B cell (primary cell): ENCODE results near the gene BCL11A. TPM values are rescaled to one million over a fixed set of nuclear protein-coding genes. Genes with fewer than 3 reads are reported as not detected.

Experiments
- ATAC-seq: fragments of 200-7000 bp; cut with Tn5 transposase; one replicate; pipeline ENCODE4 v1.10.0; 2021; ENCODE audit warnings: low read depth, mild to moderate bottlenecking, moderate number of reproducible peaks, moderate library complexity
- CTCF ChIA-PET: fragments of 350-600 bp; sonication (Branson Sonifier 250); formaldehyde crosslinking; loops from one replicate; lab custom pipeline; 2021; ENCODE audit warnings: antibody characterized with exemption, inconsistent platforms; lab: Charles Lee
- POLR2A ChIA-PET: fragments of 350-600 bp; sonication (Branson Sonifier 250); formaldehyde crosslinking; loops from one replicate; lab custom pipeline; 2021; ENCODE audit warnings: antibody characterized with exemption; lab: Charles Lee
- DNase-seq: peaks from one replicate; pipeline ENCODE4 v3.0.0; 2013
- H2AFZ ChIP-seq: 2 replicates; pipeline ENCODE4 v1.6.1; 2012; ENCODE audit warnings: mild to moderate bottlenecking, low read depth, low read length; ENCODE audit not compliant: insufficient read depth, poor library complexity, severe bottlenecking
- H3K27ac ChIP-seq, 2 donors: 1 replicate in 1 of 2; 2 replicates in 1 of 2; pipeline ENCODE4 v1.5.1; 2012 to 2013; ENCODE audit warnings: low read length in 2 of 2, mild to moderate bottlenecking in 2 of 2, moderate library complexity in 1 of 2
- H3K27me3 ChIP-seq, 4 experiments: fragments of 200-600 bp in 1 of 4; sonication (generic) in 1 of 4; replicated peaks in 1 of 4; 1 replicate in 2 of 4; 2 replicates in 2 of 4; pipeline versions ENCODE4 v1.6.1 to v1.7.0; 2013 to 2016; ENCODE audit warnings: low read length in 3 of 4, mild to moderate bottlenecking in 2 of 4, mixed read lengths in 1 of 4, moderate library complexity in 1 of 4; ENCODE audit not compliant: insufficient read depth in 4 of 4, control insufficient read depth in 3 of 4; ENCODE audit errors: control extremely low read depth in 1 of 4
- H3K36me3 ChIP-seq, 2 experiments: replicated peaks in 1 of 2; 1 replicate in 1 of 2; 2 replicates in 1 of 2; pipeline versions ENCODE4 v1.6.1 to v1.7.1; 2013; ENCODE audit warnings: low read length in 1 of 2; ENCODE audit not compliant: insufficient read depth in 2 of 2, control insufficient read depth in 1 of 2; ENCODE audit errors: control extremely low read depth in 1 of 2, extremely low read depth in 1 of 2
- H3K4me1 ChIP-seq, 2 donors: fragments of 200-600 bp in 1 of 2; sonication (generic) in 1 of 2; 1 replicate in 1 of 2; 2 replicates in 1 of 2; pipeline versions ENCODE4 v1.5.1 to v1.6.1; 2013 to 2017; ENCODE audit warnings: low read length in 2 of 2; ENCODE audit not compliant: control insufficient read depth in 2 of 2, insufficient read depth in 2 of 2
- H3K4me2 ChIP-seq: replicated peaks from 2 replicates; pipeline ENCODE3; 2012; ENCODE audit warnings: mild to moderate bottlenecking, low read depth, low read length; ENCODE audit not compliant: poor library complexity, severe bottlenecking
- H3K4me3 ChIP-seq, 5 experiments: fragments of 200-600 bp in 1 of 5; sonication (generic) in 1 of 5; 1 replicate in 3 of 5; 2 replicates in 2 of 5; pipeline versions ENCODE4 v1.5.1 to v1.7.0; 2011 to 2016; ENCODE audit warnings: low read length in 4 of 5, mild to moderate bottlenecking in 4 of 5, low read depth in 2 of 5, control low read depth in 1 of 5, moderate library complexity in 1 of 5; ENCODE audit not compliant: insufficient read depth in 1 of 5; ENCODE audit errors: control extremely low read depth in 1 of 5, extremely low read depth in 1 of 5
- H3K79me2 ChIP-seq: fragments of 200-600 bp; sonication (generic); one replicate; pipeline ENCODE4 v1.6.0; 2016; ENCODE audit warnings: low read length; ENCODE audit not compliant: control insufficient read depth, insufficient read depth
- H3K9ac ChIP-seq: fragments of 200-600 bp; sonication (generic); 2 replicates; pipeline ENCODE4 v1.6.1; 2017; ENCODE audit warnings: mild to moderate bottlenecking, low read length, moderate library complexity
- H3K9me3 ChIP-seq, 3 donors: one replicate each; pipeline versions ENCODE4 v1.6.1 to v1.7.1; 2013; ENCODE audit warnings: low read length in 2 of 3; ENCODE audit not compliant: control insufficient read depth in 2 of 3, insufficient read depth in 1 of 3; ENCODE audit errors: control extremely low read depth in 1 of 3
- H4K20me1 ChIP-seq: 2 replicates; pipeline ENCODE4 v1.6.0; 2012; ENCODE audit warnings: mild to moderate bottlenecking, low read length; ENCODE audit not compliant: insufficient read depth, control insufficient read depth, poor library complexity, severe bottlenecking
- H3K27ac Mint-ChIP-seq: one replicate; pipeline ENCODE4 v1.8.0; 2021; ENCODE audit warnings: mixed read lengths
- H3K27me3 Mint-ChIP-seq: one replicate; pipeline ENCODE4 v1.8.0; 2021; ENCODE audit warnings: mixed read lengths
- H3K4me1 Mint-ChIP-seq: one replicate; pipeline ENCODE4 v1.8.0; 2021; ENCODE audit warnings: mixed read lengths
- H3K4me3 Mint-ChIP-seq: one replicate; pipeline ENCODE4 v1.8.0; 2021; ENCODE audit warnings: mixed read lengths
- H3K9me3 Mint-ChIP-seq: one replicate; pipeline ENCODE4 v1.8.0; 2022; ENCODE audit warnings: mixed read lengths; ENCODE audit not compliant: insufficient read depth
- CTCF ChIP-seq: fragments of 200-600 bp; IDR thresholded peaks from one replicate; pipeline ENCODE4 v1.8.0; 2022; ENCODE audit warnings: antibody characterized with exemption, mild to moderate bottlenecking
- EZH2 ChIP-seq: IDR thresholded peaks from 2 replicates; pipeline ENCODE4 v1.6.1; 2012; ENCODE audit warnings: borderline replicate concordance, low read depth, mild to moderate bottlenecking, moderate library complexity, low read length; ENCODE audit not compliant: insufficient read depth, poor library complexity, severe bottlenecking
- WGBS: methylation state at CpG from one replicate; pipeline ENCODE4 v1.1.5; 2013; ENCODE audit warnings: missing lambda C conversion rate; ENCODE audit not compliant: insufficient coverage; 5-methylcytosine and 5-hydroxymethylcytosine counted together
- intact Hi-C: fragments of 100-400 bp; cut with micrococcal nuclease; formaldehyde crosslinking; loops from one replicate; pipeline ENCODE4 v1.10.0; 2022
- polyA plus RNA-seq: library from polyadenylated mRNA; depleted of rRNA; stranded (reverse); fragments of >200 nt; gene quantifications from 2 replicates; pipeline ENCODE4 v1.2.3, GENCODE V29; 2012
- total RNA-seq, 2 donors: library from RNA; stranded (reverse); fragments of 120-200 nt in 1 of 2; gene quantifications; 1 replicate in 1 of 2; 2 replicates in 1 of 2; pipeline versions ENCODE4 v1.2.3 to v1.2.4, GENCODE V29; 2013 to 2022

Gene BCL11A
- total and polyA plus RNA-seq, 2 donors (not counting 1 experiment from before 2014, with no cell fraction given) = 81.8 to 383 TPM

- intact Hi-C loops = loop anchor here (2.0 to 5.0 kb wide), 4 partner anchors 39 to 128 kb away; no protein-coding TSS in a partner anchor
- peaks cover 61% of the 10 kb centered on the region for H3K79me2 ChIP-seq
- H3K27me3 ChIP-seq = no peaks in the 10 kb centered on the region
- DNase-seq = no peak
- peak overlapping the region; percentile 33 for H3K9ac ChIP-seq
- peak overlapping the region; percentile 88 to 99 for H3K27ac ChIP-seq
- CTCF ChIA-PET = interaction anchor here (0.8 to 4.3 kb wide), 12 partner anchors 9 to 121 kb away, joined by 3 to 28 read pairs (median 3); partner anchors contain the start of gene BCL11A
- H3K4me1 Mint-ChIP-seq = peaks cover 84% of the 10 kb centered on the region
- POLR2A ChIA-PET = interaction anchor here (0.6 to 1.4 kb wide), 6 partner anchors 27 to 109 kb away, joined by 3 to 8 read pairs (median 4); no protein-coding TSS in a partner anchor
- H3K4me3 ChIP-seq = peak overlapping the region in 1 of 5 experiments; percentile 27
- no peaks in the 10 kb centered on the region for H3K9me3 Mint-ChIP-seq
- H3K4me2 ChIP-seq = peak overlapping the region; percentile 62
- H3K4me3 Mint-ChIP-seq = peak overlapping the region; percentile 77
- H3K9me3 ChIP-seq = peaks cover 0 to 6% (median 3%) of the 10 kb centered on the region in 3 donors
- peaks cover 0 to 1% of the 10 kb centered on the region in 2 experiments for H3K36me3 ChIP-seq
- TF ChIP-seq EZH2 (no peak), CTCF (no peak)
- H4K20me1 ChIP-seq = no peaks in the 10 kb centered on the region
- peaks cover 85 to 90% of the 10 kb centered on the region in 2 donors for H3K4me1 ChIP-seq
- H3K27me3 Mint-ChIP-seq = no peaks in the 10 kb centered on the region
- H2AFZ ChIP-seq = peak overlapping the region; percentile 43
- peak overlapping the region; percentile 97 for H3K27ac Mint-ChIP-seq
- ATAC-seq = no peak
- WGBS = 23% methylated on average over 3 of the region's 8 CpGs
These were observed 107.7 kb downstream of the BCL11A start for GRCh38 chr2:60445684-60446179.

DNA sequence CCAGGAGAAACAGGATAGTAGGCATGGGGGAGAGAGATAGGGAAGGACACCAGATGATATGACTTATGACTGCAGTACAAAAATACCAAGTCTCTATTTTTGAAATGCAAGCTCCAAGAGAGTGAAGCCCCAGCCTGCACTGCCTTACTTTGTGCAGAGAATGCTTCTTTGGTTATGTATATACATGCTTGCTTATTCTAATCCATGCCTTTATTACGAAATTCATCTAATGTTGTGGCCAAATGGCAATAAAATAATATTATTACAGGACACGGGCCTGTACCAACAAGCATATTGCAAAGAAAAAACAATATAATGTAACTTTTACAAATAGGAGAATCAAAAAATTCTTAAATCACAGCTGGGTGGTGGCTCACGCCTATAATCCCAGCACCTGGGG, 110.8 kb downstream of the BCL11A start:
- no CpG with 5 or more reads among the region's 3 CpGs for WGBS
- H3K9me3 ChIP-seq = peaks cover 0 to 9% (median under 1%) of the 10 kb centered on the region in 3 donors
- no peak overlapping the region for H3K9ac ChIP-seq
- ATAC-seq (no peak), DNase-seq (no peak)
- CTCF ChIA-PET = interaction anchor here (4.4 kb wide), 1 partner anchor 108 kb away, joined by 46 read pairs; no protein-coding TSS in a partner anchor
- H3K4me3 ChIP-seq = no peak overlapping the region
- H3K27me3 Mint-ChIP-seq = no peaks in the 10 kb centered on the region
- TF ChIP-seq CTCF (no peak), EZH2 (no peak)
- POLR2A ChIA-PET = no interaction called here
- H3K36me3 ChIP-seq = no peaks in the 10 kb centered on the region
- peaks cover 89% of the 10 kb centered on the region for H3K4me1 Mint-ChIP-seq
- peak overlapping the region; percentile 69 for H3K27ac Mint-ChIP-seq
- peaks cover 64% of the 10 kb centered on the region for H3K79me2 ChIP-seq
- H3K9me3 Mint-ChIP-seq = no peaks in the 10 kb centered on the region
- H3K4me1 ChIP-seq = peaks cover 94 to 98% of the 10 kb centered on the region in 2 donors
- H4K20me1 ChIP-seq = no peaks in the 10 kb centered on the region
- H3K4me2 ChIP-seq = no peak overlapping the region
- no peak overlapping the region for H3K4me3 Mint-ChIP-seq
- no peak overlapping the region for H2AFZ ChIP-seq
- H3K27ac ChIP-seq = no peak overlapping the region
- H3K27me3 ChIP-seq = no peaks in the 10 kb centered on the region
- intact Hi-C loops = no loop called here
